Gastrocnemius medialis (tissue), 4 donors: ENCODE results near the gene OLFM4.

ENCODE experiments used
- CTCF ChIP-seq, 5 experiments: fragments of 450-650 bp in 3 of 5; fragments of 200-600 bp in 2 of 5; sonication (generic) in 2 of 5; IDR thresholded peaks in 4 of 5; conservative IDR thresholded peaks in 1 of 5; 1 replicate in 4 of 5; 2 replicates in 1 of 5; pipeline ENCODE4 v1.5.1; 2016 to 2019; ENCODE audit warnings: antibody characterized with exemption in 5 of 5, mild to moderate bottlenecking in 3 of 5, moderate library complexity in 3 of 5
- POLR2A ChIP-seq, 2 donors: fragments of 450-650 bp; IDR thresholded peaks; one replicate each; pipeline ENCODE4 v1.6.1; 2017; ENCODE audit warnings: antibody characterized with exemption in 2 of 2, mild to moderate bottlenecking in 2 of 2, moderate library complexity in 2 of 2

- TF ChIP-seq CTCF (IDR thresholded peaks at IDR 0.05 in 4 of 5, conservative IDR thresholded peaks at IDR 0.05 in 1 of 5) = no peak
- TF ChIP-seq POLR2A (IDR thresholded peaks at IDR 0.05) = no peak
Measured at GRCh38 chr13:53042877-53043276, 14.3 kb downstream of the OLFM4 start.
